Right lobe of liver (tissue), 6 donors: ENCODE results near the gene INPP5D. TPM values are rescaled to one million over a fixed set of nuclear protein-coding genes. Genes with fewer than 3 reads are reported as not detected.

ENCODE experiments used
- ATAC-seq, 4 donors: fragments of 200-7000 bp; cut with Tn5 transposase; one replicate each; pipeline ENCODE4 v1.9.1; 2020; ENCODE audit warnings: mild to moderate bottlenecking in 4 of 4, moderate library complexity in 4 of 4
- DNase-seq, 3 donors: peaks; one replicate each; pipeline ENCODE4 v3.0.0-alpha.2; 2020
- H3K27ac ChIP-seq, 3 donors: fragments of 200-600 bp; one replicate each; pipeline ENCODE4 v1.8.0; 2022
- H3K27me3 ChIP-seq, 2 donors: fragments of 200-600 bp; one replicate each; pipeline ENCODE4 v1.8.0; 2022
- H3K36me3 ChIP-seq, 4 donors: fragments of 200-600 bp; sonication (generic) in 1 of 4; one replicate each; pipeline versions ENCODE4 v1.5.1 to v1.8.0; 2017 to 2022; ENCODE audit warnings: control low read depth in 1 of 4
- H3K4me1 ChIP-seq, 4 donors: fragments of 200-600 bp; sonication (generic) in 1 of 4; one replicate each; pipeline versions ENCODE4 v1.5.1 to v1.8.0; 2017 to 2022; ENCODE audit warnings: control low read depth in 1 of 4
- H3K4me3 ChIP-seq, 3 donors: fragments of 200-600 bp; one replicate each; pipeline ENCODE4 v1.8.0; 2022
- H3K9me3 ChIP-seq, 4 donors: fragments of 200-600 bp; sonication (generic) in 1 of 4; one replicate each; pipeline versions ENCODE4 v1.5.1 to v1.8.0; 2017 to 2022; ENCODE audit warnings: control low read depth in 1 of 4
- POLR2A ChIP-seq: fragments of 450-650 bp; IDR thresholded peaks from one replicate; pipeline ENCODE4 v1.6.1; 2017; ENCODE audit warnings: antibody characterized with exemption, mild to moderate bottlenecking
- whole genome bisulfite sequencing: methylation state at CpG from one replicate; pipeline ENCODE4 v1.1.6; 2018; ENCODE audit warnings: low coverage, low lambda C conversion rate; ENCODE audit not compliant: insufficient coverage; ENCODE audit errors: missing lambda C conversion rate; 5-methylcytosine and 5-hydroxymethylcytosine counted together
- intact Hi-C, 2 donors: fragments of 100-400 bp; cut with DNase I; formaldehyde crosslinking; loops; one replicate each; pipeline versions ENCODE4 v1.11.2 to v1.14.1; 2022
- total RNA-seq, 6 experiments: library from RNA; depleted of rRNA in 2 of 6; stranded (reverse); fragments of >200 nt in 2 of 6; fragmentation: NEBNext Ultra II Directional in 3 of 6; extraction: Animal tissue kit (Norgen Biotek cat#: 25700) in 3 of 6; gene quantifications; one replicate each; pipeline versions ENCODE4 v1.1.0 to v1.2.4, GENCODE V29; 2016 to 2023
- TF ChIP-seq, protein P1 (sequence below), 4 donors: fragments of 200-600 bp in 3 of 4; fragments of 450-650 bp in 1 of 4; IDR thresholded peaks; one replicate each; pipeline versions ENCODE4 v1.5.1 to v1.8.0; 2016 to 2022; ENCODE audit warnings: antibody characterized with exemption in 4 of 4, mild to moderate bottlenecking in 2 of 4
- donor health status: DM: no; HTN: yes; CAD: no.
- donor health status: DM: no; HTN: no; CAD: no.
- donor health status: DM: no; HTN: no; CAD: no.
- donor health status: DM: no; HTN: yes; CAD: no.
- donor health status: DM: no; HTN: yes; CAD: no.

The INPP5D gene
- total RNA-seq, 6 experiments from 2014 or later, result 3.5 to 8.1 (median 5.5) TPM

DNA sequence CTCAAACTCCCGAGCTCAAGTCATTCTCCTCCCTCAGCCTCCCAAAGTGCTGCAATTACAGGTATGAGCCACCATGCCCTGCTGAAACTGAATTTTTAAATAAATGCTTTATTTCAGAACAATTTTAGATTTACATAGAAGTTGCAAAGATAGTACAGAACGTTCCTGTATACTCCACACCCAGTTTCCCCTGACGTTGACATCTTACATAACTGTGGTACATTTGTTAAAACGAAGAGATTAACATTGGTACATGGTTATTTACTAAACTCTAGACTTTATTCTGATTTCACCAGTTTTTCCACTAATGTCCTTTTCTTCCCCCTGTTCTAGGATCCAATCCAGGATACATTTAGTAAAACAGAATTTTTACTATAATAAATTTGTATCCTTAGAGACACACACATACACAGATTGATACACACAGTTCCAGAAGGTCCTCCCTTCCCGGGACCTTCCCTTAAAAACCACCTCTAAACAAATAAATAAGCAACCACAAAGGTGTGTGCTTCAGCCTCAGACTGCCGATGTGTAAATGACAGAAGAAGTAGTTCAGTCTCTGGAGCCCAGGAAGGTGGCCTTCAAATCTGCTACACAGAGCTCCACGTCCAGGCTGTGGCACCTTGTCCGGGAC is 20.8 kb upstream of the INPP5D start:
- Histone ChIP-seq H3K9me3 (no peaks in the 10 kb centered on the region), H3K27ac (no peak overlapping the region), H3K4me1 (peaks cover 0 to 5% (median 0%) of the 10 kb centered on the region in 4 donors), H3K27me3 (no peaks in the 10 kb centered on the region), H3K36me3 (no peaks in the 10 kb centered on the region), H3K4me3 (no peak overlapping the region)
- DNase-seq (no peak), ATAC-seq (no peak)
- 65% methylated on average over 8 of the region's 8 CpGs for WGBS
- intact Hi-C loops, result no loop called here
- TF ChIP-seq POLR2A, result no peak
- TF ChIP-seq, protein P1, sequence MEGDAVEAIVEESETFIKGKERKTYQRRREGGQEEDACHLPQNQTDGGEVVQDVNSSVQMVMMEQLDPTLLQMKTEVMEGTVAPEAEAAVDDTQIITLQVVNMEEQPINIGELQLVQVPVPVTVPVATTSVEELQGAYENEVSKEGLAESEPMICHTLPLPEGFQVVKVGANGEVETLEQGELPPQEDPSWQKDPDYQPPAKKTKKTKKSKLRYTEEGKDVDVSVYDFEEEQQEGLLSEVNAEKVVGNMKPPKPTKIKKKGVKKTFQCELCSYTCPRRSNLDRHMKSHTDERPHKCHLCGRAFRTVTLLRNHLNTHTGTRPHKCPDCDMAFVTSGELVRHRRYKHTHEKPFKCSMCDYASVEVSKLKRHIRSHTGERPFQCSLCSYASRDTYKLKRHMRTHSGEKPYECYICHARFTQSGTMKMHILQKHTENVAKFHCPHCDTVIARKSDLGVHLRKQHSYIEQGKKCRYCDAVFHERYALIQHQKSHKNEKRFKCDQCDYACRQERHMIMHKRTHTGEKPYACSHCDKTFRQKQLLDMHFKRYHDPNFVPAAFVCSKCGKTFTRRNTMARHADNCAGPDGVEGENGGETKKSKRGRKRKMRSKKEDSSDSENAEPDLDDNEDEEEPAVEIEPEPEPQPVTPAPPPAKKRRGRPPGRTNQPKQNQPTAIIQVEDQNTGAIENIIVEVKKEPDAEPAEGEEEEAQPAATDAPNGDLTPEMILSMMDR (IDR thresholded peaks at IDR 0.05), result no peak

DNA sequence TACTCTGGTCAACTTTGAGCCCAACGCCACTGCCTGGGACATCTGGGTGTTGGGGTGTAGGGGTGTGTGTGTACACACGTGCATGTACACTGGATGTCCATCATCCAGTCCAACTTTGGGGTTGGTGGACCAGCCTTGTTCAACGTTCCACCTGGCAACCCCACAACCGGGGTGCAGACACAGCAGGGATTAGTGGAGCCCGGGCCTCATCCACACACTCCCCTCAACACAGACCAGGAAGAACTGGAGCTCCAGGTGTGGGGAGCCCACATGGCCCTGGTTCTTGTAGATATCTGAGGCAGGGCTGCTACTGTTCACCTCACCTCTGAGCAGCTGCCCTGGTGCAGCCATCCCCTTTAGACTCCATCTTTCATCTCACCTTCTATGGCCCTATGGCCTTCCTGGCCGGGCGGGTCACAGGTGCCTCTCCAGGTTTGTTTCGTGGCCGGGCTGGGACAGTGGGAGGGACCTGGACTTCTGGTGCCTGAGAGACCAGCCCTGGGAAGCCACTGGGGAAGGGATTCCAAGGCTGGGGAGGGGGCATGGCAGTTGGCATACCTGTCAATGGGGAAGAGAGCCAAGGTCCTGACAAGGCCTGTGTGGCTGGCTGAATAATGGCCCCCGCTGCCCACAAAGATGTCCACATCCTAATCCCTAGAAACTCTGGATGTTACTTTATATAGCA is 20.2 kb upstream of the INPP5D start:
- H3K27me3 ChIP-seq, result no peaks in the 10 kb centered on the region
- no peak overlapping the region for H3K27ac ChIP-seq
- DNase-seq (no peak), ATAC-seq (no peak)
- H3K36me3 ChIP-seq, result no peaks in the 10 kb centered on the region
- no peaks in the 10 kb centered on the region for H3K9me3 ChIP-seq
- intact Hi-C loops, result no loop called here
- TF ChIP-seq POLR2A, result no peak
- TF ChIP-seq, protein P1 (IDR thresholded peaks at IDR 0.05), result no peak
- WGBS, result 83% methylated on average over 5 of the region's 10 CpGs
- peaks cover 0 to 5% (median 0%) of the 10 kb centered on the region in 4 donors for H3K4me1 ChIP-seq
- H3K4me3 ChIP-seq, result no peak overlapping the region

DNA sequence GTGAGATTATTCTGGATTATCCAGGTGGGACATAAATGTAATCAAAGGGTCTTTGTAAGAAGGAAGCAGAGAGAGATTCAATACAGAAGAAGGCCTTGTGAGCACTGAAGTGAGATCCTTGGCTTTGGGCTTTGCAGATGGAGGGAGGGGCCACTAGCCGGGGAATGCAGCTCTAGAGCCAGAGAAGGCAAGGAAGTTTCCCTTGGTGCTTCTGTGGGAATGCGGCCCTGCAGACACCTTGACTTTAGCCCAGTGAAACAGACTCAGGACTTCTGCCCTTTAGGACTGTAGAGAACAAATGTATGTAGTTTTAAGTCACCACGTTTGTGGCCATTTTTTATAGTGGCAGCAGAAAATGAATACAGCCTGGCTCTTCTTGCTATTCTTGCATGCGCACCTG is 19.6 kb upstream of the INPP5D start:
- Histone ChIP-seq H3K36me3 (no peaks in the 10 kb centered on the region), H3K9me3 (no peaks in the 10 kb centered on the region), H3K27ac (no peak overlapping the region), H3K4me1 (peaks cover 0 to 5% (median 0%) of the 10 kb centered on the region in 4 donors), H3K27me3 (no peaks in the 10 kb centered on the region), H3K4me3 (no peak overlapping the region)
- ATAC-seq (no peak), DNase-seq (no peak)
- TF ChIP-seq, protein P1 (IDR thresholded peaks at IDR 0.05), result no peak
- no peak for TF ChIP-seq POLR2A
- intact Hi-C loops, result no loop called here
- WGBS, result 62% methylated on average over 2 of the region's 4 CpGs

DNA sequence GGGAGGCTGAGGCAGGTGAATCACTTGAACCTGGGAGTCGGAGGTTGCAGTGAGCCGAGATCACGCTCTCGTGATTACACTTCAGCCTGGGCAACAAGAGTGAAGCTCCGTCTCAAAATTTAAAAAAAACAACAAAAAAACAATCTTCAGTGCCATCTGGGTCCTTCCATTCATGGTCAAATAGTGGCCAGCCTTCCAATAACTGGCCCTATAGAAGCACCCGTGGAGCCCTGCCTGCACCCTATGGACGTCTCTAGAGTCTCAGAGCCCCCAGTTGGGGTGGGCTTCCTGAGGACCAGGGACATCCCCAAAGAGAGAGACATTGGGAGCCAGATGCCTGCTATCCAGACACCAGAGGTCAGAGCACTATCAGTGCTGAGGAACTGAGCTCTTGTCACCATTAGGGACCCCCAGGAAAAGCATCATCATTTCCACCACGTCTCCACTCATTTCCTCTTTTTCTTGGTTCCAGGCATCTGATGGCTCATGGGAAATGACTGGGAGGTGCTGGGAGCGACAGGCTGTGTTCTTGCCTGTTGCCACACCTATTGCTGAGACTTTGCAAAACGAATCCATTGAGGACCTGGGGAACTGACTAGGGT is 18.3 kb upstream of the INPP5D start:
- no peaks in the 10 kb centered on the region for H3K9me3 ChIP-seq
- no peaks in the 10 kb centered on the region for H3K27me3 ChIP-seq
- intact Hi-C loops, result no loop called here
- ATAC-seq (no peak), DNase-seq (no peak)
- no peak overlapping the region for H3K27ac ChIP-seq
- H3K4me3 ChIP-seq, result no peak overlapping the region
- H3K36me3 ChIP-seq, result no peaks in the 10 kb centered on the region
- no peak for TF ChIP-seq POLR2A
- TF ChIP-seq, protein P1 (IDR thresholded peaks at IDR 0.05), result no peak
- WGBS, result 56% methylated on average over 9 of the region's 10 CpGs
- H3K4me1 ChIP-seq, result peaks cover 0 to 5% (median 0%) of the 10 kb centered on the region in 4 donors
